Fibroblast of skin of right biceps (primary cell): ENCODE data around the gene KMT2E.
A peak's percentile ranks its signal among the peaks of the same experiment; 100 is the strongest.
"Not testable (repeated sequence)": the region's sequence is repeated elsewhere in the genome, so short reads cannot be mapped to it uniquely, and the experiment has no call there.

Source experiments
- DNase-seq: peaks from one replicate; pipeline ENCODE4 v3.0.0-alpha.2; 2013

Gene KMT2E

GRCh38 chr7:105027176-105027853 lies 13.3 kb downstream of the KMT2E start:
- no peak for DNase-seq

- no peak for DNase-seq
These were observed 14.0 kb downstream of the KMT2E start for GRCh38 chr7:105028004-105028403.

GRCh38 chr7:105028941-105029340 lies 14.9 kb downstream of the KMT2E start:
- not testable (repeated sequence) for DNase-seq

GRCh38 chr7:105030447-105030846 lies 16.4 kb downstream of the KMT2E start:
- no peak for DNase-seq

GRCh38 chr7:105032553-105033214 lies 18.7 kb downstream of the KMT2E start:
- DNase-seq, result no peak

- DNase-seq, result no peak
These were observed 21.3 kb downstream of the KMT2E start for GRCh38 chr7:105035349-105035748.

GRCh38 chr7:105036217-105037168 lies 22.5 kb downstream of the KMT2E start:
- no peak for DNase-seq

GRCh38 chr7:105037319-105037718 lies 23.3 kb downstream of the KMT2E start:
- DNase-seq, result no peak

- no peak for DNase-seq
These were observed 30.6 kb downstream of the KMT2E start for GRCh38 chr7:105044449-105045070.

GRCh38 chr7:105046414-105046813 lies 32.4 kb downstream of the KMT2E start:
- DNase-seq, result peak; percentile 73

- DNase-seq, result no peak
These were observed 33.9 kb downstream of the KMT2E start for GRCh38 chr7:105047932-105048331.

GRCh38 chr7:105050493-105050892 lies 36.5 kb downstream of the KMT2E start:
- no peak for DNase-seq

- not testable (repeated sequence) for DNase-seq
These were observed 36.9 kb downstream of the KMT2E start for GRCh38 chr7:105050899-105051298.

- DNase-seq, result no peak
These were observed 41.1 kb downstream of the KMT2E start for GRCh38 chr7:105055084-105055483.

GRCh38 chr7:105055621-105056020 lies 41.6 kb downstream of the KMT2E start:
- DNase-seq, result no peak

GRCh38 chr7:105057472-105057871 lies 43.5 kb downstream of the KMT2E start:
- DNase-seq, result no peak

GRCh38 chr7:105060437-105060836 lies 46.4 kb downstream of the KMT2E start:
- DNase-seq, result no peak

GRCh38 chr7:105060923-105061322 lies 46.9 kb downstream of the KMT2E start:
- no peak for DNase-seq

GRCh38 chr7:105065104-105065503 lies 51.1 kb downstream of the KMT2E start:
- DNase-seq, result no peak

GRCh38 chr7:105067691-105068090 lies 53.7 kb downstream of the KMT2E start:
- DNase-seq, result no peak

GRCh38 chr7:105068886-105069285 lies 54.9 kb downstream of the KMT2E start:
- no peak for DNase-seq

- DNase-seq, result no peak
These were observed 59.1 kb downstream of the KMT2E start for GRCh38 chr7:105073143-105073542.

GRCh38 chr7:105079348-105079747 lies 65.3 kb downstream of the KMT2E start:
- no peak for DNase-seq
